HCT116 (cell line): ENCODE measurements around the gene MYO1E.

Experiments used
- RAD21 ChIP-seq: IDR thresholded peaks from 2 replicates; pipeline ENCODE4 v1.6.1; 2012; ENCODE audit warnings: low read depth, mild to moderate bottlenecking
- TCF7L2 ChIP-seq: IDR thresholded peaks from 2 replicates; pipeline ENCODE4 v1.7.0; 2011; ENCODE audit warnings: borderline replicate concordance, inconsistent platforms; ENCODE audit not compliant: insufficient read depth, insufficient read length; ENCODE audit errors: extremely low read depth
- ZNF274 ChIP-seq: fragments of 200-500 bp; sonication (Bioruptor generic); IDR thresholded peaks from 2 replicates; pipeline ENCODE4 v1.6.1; 2014; ENCODE audit warnings: mild to moderate bottlenecking, low read depth, low read length, inconsistent platforms

GRCh38 chr15:59313641-59314332 lies 58.9 kb downstream of the MYO1E start:
- TF ChIP-seq RAD21 = no peak
- no peak for TF ChIP-seq TCF7L2
- TF ChIP-seq ZNF274 = no peak
